ENCODE results near the gene ANKRD40CL.

DNA sequence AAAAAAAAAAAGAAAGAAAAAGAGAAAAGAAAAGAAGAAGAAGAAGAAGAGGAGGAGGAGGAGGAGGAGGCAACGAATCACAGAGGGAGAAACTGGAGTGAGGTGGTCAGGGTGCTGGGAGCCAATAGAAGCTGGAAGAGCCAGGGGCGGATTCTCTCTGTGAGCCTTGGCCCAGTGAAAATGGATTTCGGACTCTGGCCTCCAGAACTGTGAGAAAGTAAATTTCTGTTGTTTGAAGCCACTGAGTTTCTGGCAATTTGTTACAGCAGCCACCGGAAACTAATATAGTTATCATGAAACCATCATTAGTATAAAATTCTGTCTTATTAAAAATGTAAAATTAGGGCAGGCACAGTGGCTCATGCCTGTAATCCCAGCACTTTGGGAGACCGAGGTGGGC lies 40.4 kb upstream of the ANKRD40CL start:
- TF ChIP-seq, protein P1, sequence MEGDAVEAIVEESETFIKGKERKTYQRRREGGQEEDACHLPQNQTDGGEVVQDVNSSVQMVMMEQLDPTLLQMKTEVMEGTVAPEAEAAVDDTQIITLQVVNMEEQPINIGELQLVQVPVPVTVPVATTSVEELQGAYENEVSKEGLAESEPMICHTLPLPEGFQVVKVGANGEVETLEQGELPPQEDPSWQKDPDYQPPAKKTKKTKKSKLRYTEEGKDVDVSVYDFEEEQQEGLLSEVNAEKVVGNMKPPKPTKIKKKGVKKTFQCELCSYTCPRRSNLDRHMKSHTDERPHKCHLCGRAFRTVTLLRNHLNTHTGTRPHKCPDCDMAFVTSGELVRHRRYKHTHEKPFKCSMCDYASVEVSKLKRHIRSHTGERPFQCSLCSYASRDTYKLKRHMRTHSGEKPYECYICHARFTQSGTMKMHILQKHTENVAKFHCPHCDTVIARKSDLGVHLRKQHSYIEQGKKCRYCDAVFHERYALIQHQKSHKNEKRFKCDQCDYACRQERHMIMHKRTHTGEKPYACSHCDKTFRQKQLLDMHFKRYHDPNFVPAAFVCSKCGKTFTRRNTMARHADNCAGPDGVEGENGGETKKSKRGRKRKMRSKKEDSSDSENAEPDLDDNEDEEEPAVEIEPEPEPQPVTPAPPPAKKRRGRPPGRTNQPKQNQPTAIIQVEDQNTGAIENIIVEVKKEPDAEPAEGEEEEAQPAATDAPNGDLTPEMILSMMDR (conservative IDR thresholded peaks at IDR 0.05; ENCODE audit: low read length): no peak
- no peak for TF ChIP-seq EZH2phosphoT487 (IDR thresholded peaks at IDR 0.05; ENCODE audit: borderline replicate concordance)
